ENCODE measurements around the gene CYP2J2.
"Not testable (repeated sequence)": the region's sequence is repeated elsewhere in the genome, so short reads cannot be mapped to it uniquely, and the experiment has no call there.

Gene CYP2J2

DNA sequence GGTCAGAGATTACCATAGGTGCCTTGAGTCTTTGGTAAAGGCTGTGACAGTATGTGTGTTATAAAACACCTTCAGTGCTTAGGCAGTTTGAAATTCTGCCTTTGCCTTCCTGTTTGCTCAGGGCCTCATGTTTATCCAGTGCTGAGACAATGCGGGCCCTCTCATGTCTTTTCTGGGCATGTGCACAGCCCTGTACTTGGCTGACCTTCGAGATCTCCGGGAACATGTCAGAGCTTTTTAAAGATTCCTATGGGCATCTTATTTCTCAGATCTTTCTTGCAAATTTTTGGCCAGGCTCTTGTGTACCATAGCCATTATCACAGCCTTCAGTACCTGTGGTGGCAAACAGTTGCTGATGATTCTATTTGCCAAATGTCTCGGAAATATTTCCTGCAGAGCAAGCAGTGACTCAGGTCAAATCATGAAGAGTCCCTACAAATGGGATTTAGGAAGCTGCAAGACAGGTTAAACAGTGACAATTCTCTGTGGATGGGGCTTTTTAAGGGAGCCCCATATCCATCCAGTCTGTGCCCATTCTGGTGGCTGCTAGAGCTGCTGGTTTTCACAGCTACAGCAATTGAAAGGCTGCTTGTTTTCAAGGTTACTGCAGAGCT is 69.7 kb downstream of the CYP2J2 start:
- no peak for DNase-seq
- H3K4me3 ChIP-seq: no peak overlapping the region
- H3K9me3 ChIP-seq: peaks cover 0 to 7% (median 0%) of the 10 kb centered on the region in 3 donors
- H3K27ac ChIP-seq: no peak overlapping the region
- intact Hi-C loops (cut with DNase I; ENCODE audit: low total_unique reads): no loop called here
- TF ChIP-seq CTCF (IDR thresholded peaks at IDR 0.05): no peak
- no peaks in the 10 kb centered on the region for H3K27me3 ChIP-seq
- no peaks in the 10 kb centered on the region for H3K4me1 ChIP-seq
- H3K36me3 ChIP-seq: no peaks in the 10 kb centered on the region

- H3K4me1 ChIP-seq; H3K27me3 ChIP-seq; H3K9me3 ChIP-seq; H3K36me3 ChIP-seq; intact Hi-C loops (cut with DNase I; ENCODE audit: low total_unique reads); DNase-seq; H3K4me3 ChIP-seq; H3K27ac ChIP-seq: not testable (repeated sequence)
These were observed 71.3 kb downstream of the CYP2J2 start for GRCh38 chr1:59855297-59855696.

- H3K4me1 ChIP-seq: no peaks in the 10 kb centered on the region
- H3K36me3 ChIP-seq: no peaks in the 10 kb centered on the region
- intact Hi-C loops (cut with DNase I; ENCODE audit: low total_unique reads): no loop called here
These were observed 74.5 kb downstream of the CYP2J2 start for GRCh38 chr1:59852117-59852516.

GRCh38 chr1:59846895-59847282 is 79.7 kb downstream of the CYP2J2 start:
- intact Hi-C loops (cut with DNase I; ENCODE audit: low total_unique reads): no loop called here
- Histone ChIP-seq H3K27me3 (peaks cover 0 to under 1% of the 10 kb centered on the region in 2 donors), H3K36me3 (no peaks in the 10 kb centered on the region), H3K4me3 (no peak overlapping the region), H3K4me1 (no peaks in the 10 kb centered on the region), H3K9me3 (no peaks in the 10 kb centered on the region), H3K27ac (no peak overlapping the region)
- no peak for DNase-seq
- TF ChIP-seq CTCF (IDR thresholded peaks at IDR 0.05): no peak

More at GRCh38 chr1:59852117-59852516, 74.5 kb downstream of the CYP2J2 start:
- no peak for DNase-seq
- Histone ChIP-seq H3K27me3 (no peaks in the 10 kb centered on the region), H3K27ac (no peak overlapping the region), H3K4me3 (no peak overlapping the region), H3K9me3 (peaks cover 0 to 7% (median 0%) of the 10 kb centered on the region in 3 donors)
- TF ChIP-seq CTCF (IDR thresholded peaks at IDR 0.05): no peak

DNA sequence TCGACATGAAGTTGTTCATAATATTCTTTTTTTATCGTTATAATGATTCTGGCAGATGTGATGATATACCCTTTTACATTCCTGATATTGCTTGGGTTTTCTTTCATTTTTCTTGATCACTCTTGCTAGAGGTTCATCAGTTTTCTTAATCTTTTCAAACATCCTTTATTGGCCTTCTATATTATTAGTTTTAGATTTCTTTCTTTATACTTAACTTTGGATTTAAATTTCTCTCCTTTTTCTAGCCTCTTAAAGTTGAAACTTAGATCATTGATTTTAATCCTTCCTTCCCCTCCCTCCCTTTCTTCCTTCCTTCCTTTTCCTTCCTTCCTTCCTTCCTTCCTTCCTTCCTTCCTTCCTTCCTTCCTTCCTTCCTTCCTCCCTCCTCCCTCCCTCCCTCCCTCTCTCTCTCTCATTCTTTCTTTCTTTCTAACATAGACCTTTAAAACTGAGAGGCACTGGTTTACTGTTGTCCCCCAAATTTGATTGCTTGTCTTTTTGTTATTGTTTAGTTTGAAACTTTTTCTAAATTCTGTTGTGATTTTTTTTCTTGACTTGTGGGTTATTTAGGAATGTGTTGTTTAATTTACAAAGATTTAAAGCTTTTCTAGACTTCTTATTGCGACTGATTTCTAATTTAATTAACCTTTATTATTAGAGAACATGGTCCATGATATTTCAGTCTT is 80.2 kb downstream of the CYP2J2 start:
- intact Hi-C loops (cut with DNase I; ENCODE audit: low total_unique reads): no loop called here
- H3K4me3 ChIP-seq: no peak overlapping the region
- no peak overlapping the region for H3K27ac ChIP-seq
- DNase-seq: no peak
- no peaks in the 10 kb centered on the region for H3K9me3 ChIP-seq
- peaks cover 0 to 3% of the 10 kb centered on the region in 2 donors for H3K27me3 ChIP-seq
- H3K4me1 ChIP-seq: no peaks in the 10 kb centered on the region
- no peaks in the 10 kb centered on the region for H3K36me3 ChIP-seq
- no peak for TF ChIP-seq CTCF (IDR thresholded peaks at IDR 0.05)

DNA sequence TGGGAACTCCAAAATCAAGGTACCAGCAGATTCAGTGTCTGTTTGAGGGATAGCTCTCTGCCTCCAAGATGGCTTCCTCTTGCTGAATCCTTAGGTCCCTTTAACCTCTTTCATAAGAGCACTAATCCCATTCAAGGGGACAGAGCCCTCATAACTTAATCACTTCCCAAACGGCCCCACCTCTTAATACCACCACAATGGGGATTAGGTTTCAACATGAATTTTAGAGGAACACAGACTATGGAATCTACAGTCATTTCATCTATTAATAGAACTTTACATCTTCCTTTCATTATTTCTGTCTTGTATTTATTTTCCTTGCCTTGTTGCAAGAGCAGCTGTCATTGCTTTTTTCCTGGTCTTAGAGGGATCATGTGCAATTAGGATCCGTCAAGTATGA is 81.5 kb downstream of the CYP2J2 start:
- H3K9me3 ChIP-seq: no peaks in the 10 kb centered on the region
- peaks cover 0 to 3% of the 10 kb centered on the region in 2 donors for H3K27me3 ChIP-seq
- H3K27ac ChIP-seq: no peak overlapping the region
- no peak for TF ChIP-seq CTCF (IDR thresholded peaks at IDR 0.05)
- DNase-seq: no peak
- no peak overlapping the region for H3K4me3 ChIP-seq
- intact Hi-C loops (cut with DNase I; ENCODE audit: low total_unique reads): no loop called here
- no peaks in the 10 kb centered on the region for H3K36me3 ChIP-seq
- H3K4me1 ChIP-seq: no peaks in the 10 kb centered on the region
